DND-41 (cell line): ENCODE results near the gene RPUSD1.

ENCODE experiments used
- EZH2 ChIP-seq: IDR thresholded peaks from 3 replicates; pipeline ENCODE4 v1.6.1; 2012; ENCODE audit warnings: borderline replicate concordance, low read depth, mild to moderate bottlenecking, moderate library complexity, low read length, inconsistent platforms; ENCODE audit not compliant: severe bottlenecking
- TF ChIP-seq, protein P1 (sequence below): IDR thresholded peaks from 2 replicates; pipeline ENCODE4 v1.5.1; 2012; ENCODE audit warnings: borderline replicate concordance, low read length, moderate library complexity, mild to moderate bottlenecking; ENCODE audit not compliant: poor library complexity, severe bottlenecking; ENCODE audit errors: extremely low read depth

- TF ChIP-seq, protein P1, sequence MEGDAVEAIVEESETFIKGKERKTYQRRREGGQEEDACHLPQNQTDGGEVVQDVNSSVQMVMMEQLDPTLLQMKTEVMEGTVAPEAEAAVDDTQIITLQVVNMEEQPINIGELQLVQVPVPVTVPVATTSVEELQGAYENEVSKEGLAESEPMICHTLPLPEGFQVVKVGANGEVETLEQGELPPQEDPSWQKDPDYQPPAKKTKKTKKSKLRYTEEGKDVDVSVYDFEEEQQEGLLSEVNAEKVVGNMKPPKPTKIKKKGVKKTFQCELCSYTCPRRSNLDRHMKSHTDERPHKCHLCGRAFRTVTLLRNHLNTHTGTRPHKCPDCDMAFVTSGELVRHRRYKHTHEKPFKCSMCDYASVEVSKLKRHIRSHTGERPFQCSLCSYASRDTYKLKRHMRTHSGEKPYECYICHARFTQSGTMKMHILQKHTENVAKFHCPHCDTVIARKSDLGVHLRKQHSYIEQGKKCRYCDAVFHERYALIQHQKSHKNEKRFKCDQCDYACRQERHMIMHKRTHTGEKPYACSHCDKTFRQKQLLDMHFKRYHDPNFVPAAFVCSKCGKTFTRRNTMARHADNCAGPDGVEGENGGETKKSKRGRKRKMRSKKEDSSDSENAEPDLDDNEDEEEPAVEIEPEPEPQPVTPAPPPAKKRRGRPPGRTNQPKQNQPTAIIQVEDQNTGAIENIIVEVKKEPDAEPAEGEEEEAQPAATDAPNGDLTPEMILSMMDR = no peak
- TF ChIP-seq EZH2 = no peak
Observed at GRCh38 chr16:780296-780695, 7.9 kb downstream of the RPUSD1 start.
